HG02981 (cell line): Measurements from ENCODE around the gene BCL2L1.
"Not testable (repeated sequence)": the region's sequence is repeated elsewhere in the genome, so short reads cannot be mapped to it uniquely, and the experiment has no call there.

ENCODE experiments used
- ATAC-seq: cut with Tn5 transposase; IDR thresholded peaks from one replicate; pipeline ENCODE4 v1.9.1; 2021; ENCODE audit warnings: mild to moderate bottlenecking, moderate library complexity; ENCODE audit not compliant: unreplicated experiment

BCL2L1 gene

GRCh38 chr20:31677553-31678260 is 45.0 kb downstream of the BCL2L1 start:
- ATAC-seq, result no peak

- no peak for ATAC-seq
These were observed 46.1 kb downstream of the BCL2L1 start for GRCh38 chr20:31676609-31676989.

GRCh38 chr20:31675828-31676608 is 46.6 kb downstream of the BCL2L1 start:
- ATAC-seq, result peak; percentile 43

GRCh38 chr20:31674895-31675827 is 47.5 kb downstream of the BCL2L1 start:
- ATAC-seq, result peak; percentile 52

GRCh38 chr20:31673943-31674463 is 48.7 kb downstream of the BCL2L1 start:
- no peak for ATAC-seq

GRCh38 chr20:31673435-31673834 is 49.2 kb downstream of the BCL2L1 start:
- no peak for ATAC-seq

- no peak for ATAC-seq
These were observed 51.3 kb downstream of the BCL2L1 start for GRCh38 chr20:31671324-31671723.

- ATAC-seq, result no peak
These were observed 52.1 kb downstream of the BCL2L1 start for GRCh38 chr20:31670371-31671228.

GRCh38 chr20:31669876-31670275 is 52.8 kb downstream of the BCL2L1 start:
- no peak for ATAC-seq

GRCh38 chr20:31668944-31669343 is 53.7 kb downstream of the BCL2L1 start:
- not testable (repeated sequence) for ATAC-seq

GRCh38 chr20:31667315-31668285 is 55.1 kb downstream of the BCL2L1 start:
- no peak for ATAC-seq

- no peak for ATAC-seq
These were observed 56.2 kb downstream of the BCL2L1 start for GRCh38 chr20:31666258-31667042.

GRCh38 chr20:31665753-31666152 is 56.9 kb downstream of the BCL2L1 start:
- no peak for ATAC-seq

- no peak for ATAC-seq
These were observed 57.8 kb downstream of the BCL2L1 start for GRCh38 chr20:31664696-31665354.

GRCh38 chr20:31663838-31664695 is 58.6 kb downstream of the BCL2L1 start:
- ATAC-seq, result no peak

GRCh38 chr20:31663524-31663837 is 59.2 kb downstream of the BCL2L1 start:
- no peak for ATAC-seq

- ATAC-seq, result no peak
These were observed 60.3 kb downstream of the BCL2L1 start for GRCh38 chr20:31662372-31662854.
